ENCODE data around the gene TMEM141.
"Not testable (repeated sequence)": the region's sequence is repeated elsewhere in the genome, so short reads cannot be mapped to it uniquely, and the experiment has no call there.

The TMEM141 gene

DNA sequence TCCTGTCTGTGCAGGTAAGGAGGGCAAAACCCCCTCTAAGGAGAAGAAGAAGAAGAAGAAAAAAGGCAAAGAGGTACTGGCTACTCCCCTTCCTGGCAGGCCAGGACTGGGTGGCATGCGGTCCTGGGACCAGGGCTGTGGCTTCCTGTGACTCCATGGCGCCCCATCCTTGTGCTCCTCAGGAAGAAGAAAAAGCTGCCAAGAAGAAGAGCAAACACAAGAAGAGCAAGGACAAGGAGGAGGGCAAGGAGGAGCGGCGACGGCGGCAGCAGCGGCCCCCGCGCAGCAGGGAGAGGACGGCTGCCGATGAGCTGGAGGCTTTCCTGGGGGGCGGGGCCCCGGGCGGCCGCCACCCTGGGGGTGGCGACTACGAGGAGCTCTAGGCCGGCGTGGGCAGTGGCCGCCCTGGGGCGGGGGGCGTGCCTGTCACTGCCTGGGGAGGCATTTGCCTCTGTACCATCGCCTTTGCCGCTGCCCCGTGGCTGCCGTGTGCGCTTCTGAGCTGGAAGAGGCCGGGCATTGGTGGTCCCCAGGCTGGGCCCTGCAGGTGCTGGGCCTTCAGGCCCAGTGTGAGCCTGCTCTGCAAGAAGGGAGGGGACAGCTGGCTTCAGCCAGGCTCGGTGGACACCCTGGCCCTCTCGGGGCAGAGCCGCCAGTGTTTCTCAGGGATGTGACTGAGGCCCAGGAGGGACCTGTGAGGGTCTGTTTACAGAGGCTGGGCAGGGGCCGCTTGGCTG lies 49.2 kb downstream of the TMEM141 start:
- TF ChIP-seq, protein P1, sequence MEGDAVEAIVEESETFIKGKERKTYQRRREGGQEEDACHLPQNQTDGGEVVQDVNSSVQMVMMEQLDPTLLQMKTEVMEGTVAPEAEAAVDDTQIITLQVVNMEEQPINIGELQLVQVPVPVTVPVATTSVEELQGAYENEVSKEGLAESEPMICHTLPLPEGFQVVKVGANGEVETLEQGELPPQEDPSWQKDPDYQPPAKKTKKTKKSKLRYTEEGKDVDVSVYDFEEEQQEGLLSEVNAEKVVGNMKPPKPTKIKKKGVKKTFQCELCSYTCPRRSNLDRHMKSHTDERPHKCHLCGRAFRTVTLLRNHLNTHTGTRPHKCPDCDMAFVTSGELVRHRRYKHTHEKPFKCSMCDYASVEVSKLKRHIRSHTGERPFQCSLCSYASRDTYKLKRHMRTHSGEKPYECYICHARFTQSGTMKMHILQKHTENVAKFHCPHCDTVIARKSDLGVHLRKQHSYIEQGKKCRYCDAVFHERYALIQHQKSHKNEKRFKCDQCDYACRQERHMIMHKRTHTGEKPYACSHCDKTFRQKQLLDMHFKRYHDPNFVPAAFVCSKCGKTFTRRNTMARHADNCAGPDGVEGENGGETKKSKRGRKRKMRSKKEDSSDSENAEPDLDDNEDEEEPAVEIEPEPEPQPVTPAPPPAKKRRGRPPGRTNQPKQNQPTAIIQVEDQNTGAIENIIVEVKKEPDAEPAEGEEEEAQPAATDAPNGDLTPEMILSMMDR (IDR thresholded peaks at IDR 0.05; ENCODE audit: low read depth, low read length): no peak
- DNase-seq (ENCODE audit: extremely low read depth, low read depth): no peak

DNA sequence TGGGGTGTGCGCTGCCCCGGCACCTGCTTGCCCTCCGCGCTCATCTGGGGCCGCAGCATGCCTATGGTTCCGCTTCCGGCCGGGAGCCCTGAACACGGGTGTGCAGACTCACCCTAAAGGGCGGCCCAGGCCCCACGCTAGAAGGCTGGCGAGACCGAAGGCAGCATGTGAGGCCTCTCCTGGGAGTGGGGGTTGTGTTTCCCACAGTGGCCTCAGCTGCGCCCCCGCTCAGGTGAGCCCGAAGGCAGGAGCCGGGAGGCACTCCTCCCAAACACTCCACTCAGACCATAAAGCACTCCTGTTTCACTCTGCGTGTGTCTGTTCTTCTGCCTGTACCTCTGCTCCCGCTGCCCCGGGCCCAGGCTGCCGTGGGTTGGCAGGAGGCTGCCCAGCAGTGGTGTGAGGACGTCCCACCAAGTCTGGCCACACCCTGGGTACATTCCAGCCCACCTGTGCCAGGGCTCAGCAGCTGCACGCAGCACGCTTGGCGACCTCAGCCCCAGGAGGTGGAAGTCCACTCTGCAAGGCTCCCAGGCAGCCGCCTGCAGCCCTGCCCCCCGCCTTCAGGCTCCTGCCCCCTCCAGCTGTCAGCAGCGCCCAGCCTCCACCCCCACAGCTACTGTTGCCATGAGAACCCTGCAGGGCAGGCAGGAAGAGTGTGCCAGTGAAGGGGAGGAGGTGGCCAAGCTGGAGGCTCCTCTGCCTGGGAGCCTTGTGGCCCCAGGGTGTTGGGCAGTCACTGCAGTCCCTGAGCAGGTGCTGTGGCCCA lies 49.9 kb downstream of the TMEM141 start:
- no peak for DNase-seq (ENCODE audit: extremely low read depth, low read depth)
- TF ChIP-seq, protein P1 (IDR thresholded peaks at IDR 0.05; ENCODE audit: low read depth, low read length): no peak

- not testable (repeated sequence) for DNase-seq (ENCODE audit: extremely low read depth, low read depth)
Measured at GRCh38 chr9:136841646-136842379, 50.7 kb downstream of the TMEM141 start.

GRCh38 chr9:136842380-136842948 lies 51.3 kb downstream of the TMEM141 start, which contains the start of gene AJM1:
Gene AJM1, plus strand, starts transcription at chr9:136842478. Its CDS starts 1,937 bp downstream, at chr9:136844415.
- TF ChIP-seq, protein P1 (IDR thresholded peaks at IDR 0.05; ENCODE audit: low read depth, low read length): peak; percentile 82
- not testable (repeated sequence) for DNase-seq (ENCODE audit: extremely low read depth, low read depth)
